ENCODE results near the gene RNF123.

- no peak for TF ChIP-seq CTCF (IDR thresholded peaks at IDR 0.05; ENCODE audit: extremely low read depth in 1 of 2, insufficient read depth in 1 of 2, low read depth in 1 of 2, low read length in 2 of 2)
- no peak for TF ChIP-seq EZH2 (IDR thresholded peaks at IDR 0.05; ENCODE audit: borderline replicate concordance, low read depth, low read length, severe bottlenecking)
- no peak for TF ChIP-seq MAX (IDR thresholded peaks at IDR 0.05; ENCODE audit: insufficient read depth, insufficient read length)
- TF ChIP-seq JUN (IDR thresholded peaks at IDR 0.05; ENCODE audit: borderline replicate concordance, insufficient read depth, insufficient read length, low read depth) = no peak
- no peak for TF ChIP-seq MYC (IDR thresholded peaks at IDR 0.05; ENCODE audit: low read depth, low read length)
- TF ChIP-seq POLR2A (IDR thresholded peaks at IDR 0.05; ENCODE audit: low read depth, low read length) = no peak
- no peak for TF ChIP-seq GATA2 (IDR thresholded peaks at IDR 0.05; ENCODE audit: insufficient read depth, insufficient read length, low read depth, low read length)
- TF ChIP-seq FOS (IDR thresholded peaks at IDR 0.05; ENCODE audit: borderline replicate concordance, insufficient read depth, low read length) = no peak
- TF ChIP-seq POLR2AphosphoS5 (IDR thresholded peaks at IDR 0.05; ENCODE audit: insufficient read depth, low read depth, low read length) = no peak
Observed at GRCh38 chr3:49654955-49655556, 34.3 kb upstream of the RNF123 start.
